ENCODE measurements around the gene CACNA1C. TPM values are rescaled to one million over a fixed set of nuclear protein-coding genes. Genes with fewer than 3 reads are reported as not detected.
A peak's percentile ranks its signal among the peaks of the same experiment; 100 is the strongest.

The CACNA1C gene
- polyA plus RNA-seq, 1 of the 3 experiments (the other 2 are of a cell fraction), result 1.5 TPM

DNA sequence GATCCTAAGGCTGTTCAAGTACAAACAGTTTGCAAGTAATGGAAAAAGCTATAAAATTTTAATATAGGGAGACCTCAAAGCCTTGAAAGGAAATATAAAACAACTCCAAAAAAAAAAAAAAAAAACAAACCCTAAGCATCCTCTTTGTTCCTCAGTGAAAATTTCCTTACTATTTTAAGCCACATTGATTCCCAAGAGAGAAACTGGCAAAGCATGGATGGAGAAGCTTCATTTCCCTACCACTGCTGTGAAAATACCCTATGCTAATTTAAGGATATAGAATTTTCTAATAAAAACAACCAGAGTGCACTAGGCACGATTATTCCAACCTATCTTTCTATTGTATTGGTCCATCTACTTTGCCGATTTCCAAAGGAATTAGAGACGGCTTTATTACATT lies 283.1 kb downstream of the CACNA1C start (continued):
- TF ChIP-seq CTCF (IDR thresholded peaks at IDR 0.05), result no peak
- no peak for TF ChIP-seq TCF12 (IDR thresholded peaks at IDR 0.05)
- no peak for TF ChIP-seq FOXM1 (IDR thresholded peaks at IDR 0.05; ENCODE audit: low read depth)
- no peak for TF ChIP-seq RFX5 (IDR thresholded peaks at IDR 0.05; ENCODE audit: low read length)

- H3F3A ChIP-seq (replicated peaks; ENCODE audit: insufficient read depth), result peaks cover 40% of the 10 kb centered on the region
- 0 out of 2 replicates have a peak, but pooled peaks cover 2% of the 10 kb centered on the region for H3K79me2 ChIP-seq (ENCODE audit: insufficient read depth)
- peaks cover 20 to 40% of the 10 kb centered on the region in 2 experiments for H3K4me1 ChIP-seq (ENCODE audit: control insufficient read depth in 1 of 2, insufficient read depth in 2 of 2, low read depth in 1 of 2, low read length in 1 of 2)
- no peaks in the 10 kb centered on the region for H3K9me2 ChIP-seq
- no peaks in the 10 kb centered on the region for H3K36me3 ChIP-seq (replicated peaks in 1 of 2; ENCODE audit: control insufficient read depth in 1 of 2, insufficient read depth in 2 of 2, low read length in 1 of 2)
- peak overlapping the region; percentile 43 for H2AFZ ChIP-seq (ENCODE audit: low read depth)
- peak overlapping the region; percentile 74 for H3K4me2 ChIP-seq
- CTCF ChIA-PET, result no interaction called here
- POLR2A ChIA-PET, result interaction anchor here (0.6 kb wide), 1 partner anchor 449 kb away, joined by 3 read pairs; no protein-coding TSS in a partner anchor
- WGBS (ENCODE audit: low lambda C conversion rate), result 2% methylated on average over 4 of the region's 5 CpGs
- peak overlapping the region; percentile 66; the same call in 1 of the 2 replicates for H3K9ac ChIP-seq
- no peaks in the 10 kb centered on the region for H3K9me3 ChIP-seq
- no peak for DNase-seq
- H3K27ac ChIP-seq (ENCODE audit: low read depth in 2 of 2, low read length in 1 of 2), result peak overlapping the region; percentile 83 to 98
- no peak overlapping the region; a peak in 1 of 4 replicates for H3K4me3 ChIP-seq (ENCODE audit: low read depth in 2 of 2, low read length in 1 of 2)
- no peaks in the 10 kb centered on the region for H3K27me3 ChIP-seq (ENCODE audit: insufficient read depth)
- no peaks in the 10 kb centered on the region for H4K20me1 ChIP-seq (ENCODE audit: insufficient read depth)
- TF ChIP-seq POLR2AphosphoS5 (IDR thresholded peaks at IDR 0.05; ENCODE audit: low read depth, low read length), result peak; percentile 73
- peak; percentile 100 for TF ChIP-seq MEF2A (IDR thresholded peaks at IDR 0.05; ENCODE audit: borderline replicate concordance, low read depth)
- TF ChIP-seq PBX3 (IDR thresholded peaks at IDR 0.05), result peak; percentile 52; the same call in 1 of the 2 replicates
- TF ChIP-seq MXI1 (IDR thresholded peaks at IDR 0.05; ENCODE audit: low read depth, low read length), result no peak
- no peak for TF ChIP-seq RCOR1 (IDR thresholded peaks at IDR 0.05; ENCODE audit: low read length)
- TF ChIP-seq RAD21 (IDR thresholded peaks at IDR 0.05; ENCODE audit: low read length), result no peak
- TF ChIP-seq EP300 (IDR thresholded peaks at IDR 0.05; ENCODE audit: borderline replicate concordance in 1 of 2, low read depth in 1 of 2, low read length in 1 of 2), result peak in 1 of 2 experiments; percentile 86; a peak in 2 of 4 replicates
- no peak for TF ChIP-seq NRF1 (IDR thresholded peaks at IDR 0.05; ENCODE audit: low read depth, low read length)
- TF ChIP-seq, protein P1, sequence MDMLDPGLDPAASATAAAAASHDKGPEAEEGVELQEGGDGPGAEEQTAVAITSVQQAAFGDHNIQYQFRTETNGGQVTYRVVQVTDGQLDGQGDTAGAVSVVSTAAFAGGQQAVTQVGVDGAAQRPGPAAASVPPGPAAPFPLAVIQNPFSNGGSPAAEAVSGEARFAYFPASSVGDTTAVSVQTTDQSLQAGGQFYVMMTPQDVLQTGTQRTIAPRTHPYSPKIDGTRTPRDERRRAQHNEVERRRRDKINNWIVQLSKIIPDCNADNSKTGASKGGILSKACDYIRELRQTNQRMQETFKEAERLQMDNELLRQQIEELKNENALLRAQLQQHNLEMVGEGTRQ (IDR thresholded peaks at IDR 0.05; ENCODE audit: borderline replicate concordance, low read depth, low read length), result no peak
- peak; percentile 79 for TF ChIP-seq TEAD4 (IDR thresholded peaks at IDR 0.05; ENCODE audit: borderline replicate concordance, insufficient read depth)
- no peak; the same call in 1 of the 2 replicates for TF ChIP-seq FOXM1 (IDR thresholded peaks at IDR 0.05; ENCODE audit: low read depth)
- TF ChIP-seq FOSL2 (IDR thresholded peaks at IDR 0.05; ENCODE audit: borderline replicate concordance, low read depth), result peak; percentile 98
- TF ChIP-seq FOXJ3 (CRISPR knock-in tag; IDR thresholded peaks at IDR 0.05), result no peak
- no peak for TF ChIP-seq SMC3 (IDR thresholded peaks at IDR 0.05; ENCODE audit: low read depth, low read length)
- no peak for TF ChIP-seq USF1 (IDR thresholded peaks at IDR 0.05; ENCODE audit: borderline replicate concordance, low read depth)
- peak; percentile 79; the same call in 1 of the 2 replicates for TF ChIP-seq RXRA (IDR thresholded peaks at IDR 0.05; ENCODE audit: borderline replicate concordance, low read depth)
- TF ChIP-seq GATA2 (CRISPR knock-in tag; IDR thresholded peaks at IDR 0.05), result no peak
- TF ChIP-seq, protein P2, sequence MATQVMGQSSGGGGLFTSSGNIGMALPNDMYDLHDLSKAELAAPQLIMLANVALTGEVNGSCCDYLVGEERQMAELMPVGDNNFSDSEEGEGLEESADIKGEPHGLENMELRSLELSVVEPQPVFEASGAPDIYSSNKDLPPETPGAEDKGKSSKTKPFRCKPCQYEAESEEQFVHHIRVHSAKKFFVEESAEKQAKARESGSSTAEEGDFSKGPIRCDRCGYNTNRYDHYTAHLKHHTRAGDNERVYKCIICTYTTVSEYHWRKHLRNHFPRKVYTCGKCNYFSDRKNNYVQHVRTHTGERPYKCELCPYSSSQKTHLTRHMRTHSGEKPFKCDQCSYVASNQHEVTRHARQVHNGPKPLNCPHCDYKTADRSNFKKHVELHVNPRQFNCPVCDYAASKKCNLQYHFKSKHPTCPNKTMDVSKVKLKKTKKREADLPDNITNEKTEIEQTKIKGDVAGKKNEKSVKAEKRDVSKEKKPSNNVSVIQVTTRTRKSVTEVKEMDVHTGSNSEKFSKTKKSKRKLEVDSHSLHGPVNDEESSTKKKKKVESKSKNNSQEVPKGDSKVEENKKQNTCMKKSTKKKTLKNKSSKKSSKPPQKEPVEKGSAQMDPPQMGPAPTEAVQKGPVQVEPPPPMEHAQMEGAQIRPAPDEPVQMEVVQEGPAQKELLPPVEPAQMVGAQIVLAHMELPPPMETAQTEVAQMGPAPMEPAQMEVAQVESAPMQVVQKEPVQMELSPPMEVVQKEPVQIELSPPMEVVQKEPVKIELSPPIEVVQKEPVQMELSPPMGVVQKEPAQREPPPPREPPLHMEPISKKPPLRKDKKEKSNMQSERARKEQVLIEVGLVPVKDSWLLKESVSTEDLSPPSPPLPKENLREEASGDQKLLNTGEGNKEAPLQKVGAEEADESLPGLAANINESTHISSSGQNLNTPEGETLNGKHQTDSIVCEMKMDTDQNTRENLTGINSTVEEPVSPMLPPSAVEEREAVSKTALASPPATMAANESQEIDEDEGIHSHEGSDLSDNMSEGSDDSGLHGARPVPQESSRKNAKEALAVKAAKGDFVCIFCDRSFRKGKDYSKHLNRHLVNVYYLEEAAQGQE (IDR thresholded peaks at IDR 0.05; ENCODE audit: low read depth, low read length), result peak; percentile 24; the same call in 1 of the 2 replicates
- TF ChIP-seq CHD2 (IDR thresholded peaks at IDR 0.05; ENCODE audit: low read length, partially characterized antibody), result no peak
- TF ChIP-seq TAF1 (IDR thresholded peaks at IDR 0.05; ENCODE audit: borderline replicate concordance, low read depth, low read length), result no peak
- no peak for TF ChIP-seq EZH2phosphoT487 (IDR thresholded peaks at IDR 0.05; ENCODE audit: borderline replicate concordance, low read depth)
- TF ChIP-seq GABPA (IDR thresholded peaks at IDR 0.05; ENCODE audit: low read depth), result no peak
Observed at GRCh38 chr12:2336409-2336829, 283.6 kb downstream of the CACNA1C start.
